Ramos (cell line): Measurements from ENCODE around the gene NNT.

ENCODE experiments used
- in situ Hi-C: fragments of 300-500 bp; cut with MboI; formaldehyde crosslinking; loops from one replicate; pipeline ENCODE4 v1.14.3; 2022; ENCODE audit warnings: low sequenced_read_pairs; ENCODE audit not compliant: unreplicated experiment

Gene NNT

DNA sequence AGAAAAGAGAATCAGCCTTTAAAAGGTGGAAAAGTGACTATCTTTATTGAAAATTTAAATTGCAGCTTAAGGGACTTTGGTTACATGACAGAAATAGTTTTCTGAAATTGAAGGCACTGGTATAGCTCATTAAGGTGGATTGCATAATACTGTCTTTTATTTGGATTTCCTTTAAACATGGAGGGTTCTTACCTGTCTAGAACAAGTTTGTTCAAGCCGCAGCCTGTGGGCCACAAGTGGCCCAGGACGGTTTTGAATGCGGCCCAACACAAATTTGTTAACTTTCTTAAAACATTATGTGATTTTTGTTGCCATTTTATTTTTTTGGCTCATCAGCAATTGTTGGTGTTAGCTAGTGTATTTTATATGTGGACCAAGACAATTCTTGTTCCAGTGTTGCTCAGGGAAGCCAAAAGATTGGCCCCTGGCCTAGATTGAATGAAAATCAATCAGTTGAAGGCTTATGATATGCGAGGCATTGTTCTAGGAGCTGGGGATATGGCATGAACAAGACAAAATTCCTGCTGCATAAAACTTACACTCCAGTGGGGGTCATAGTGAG, 18.0 kb downstream of the NNT start:
- in situ Hi-C loops: no loop called here

DNA sequence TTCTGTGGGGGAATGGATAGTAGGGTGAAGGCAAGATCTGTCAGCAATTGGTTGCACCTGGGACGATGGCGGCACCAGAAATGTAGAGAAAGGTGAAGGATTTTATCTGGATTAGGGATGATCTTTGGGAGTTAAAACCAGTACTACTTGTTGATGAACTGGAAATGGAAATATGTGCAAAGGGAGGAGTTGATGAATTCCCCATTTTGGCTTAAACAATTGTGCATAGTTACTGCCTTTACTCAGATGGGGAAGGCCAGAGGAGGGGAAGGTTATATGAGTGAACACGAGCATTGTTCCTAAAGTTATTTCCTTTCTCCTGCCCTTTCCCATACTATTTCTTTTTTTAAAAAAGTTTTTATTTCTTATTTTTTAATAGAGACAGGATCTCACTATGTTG, 19.1 kb downstream of the NNT start:
- in situ Hi-C loops: no loop called here

DNA sequence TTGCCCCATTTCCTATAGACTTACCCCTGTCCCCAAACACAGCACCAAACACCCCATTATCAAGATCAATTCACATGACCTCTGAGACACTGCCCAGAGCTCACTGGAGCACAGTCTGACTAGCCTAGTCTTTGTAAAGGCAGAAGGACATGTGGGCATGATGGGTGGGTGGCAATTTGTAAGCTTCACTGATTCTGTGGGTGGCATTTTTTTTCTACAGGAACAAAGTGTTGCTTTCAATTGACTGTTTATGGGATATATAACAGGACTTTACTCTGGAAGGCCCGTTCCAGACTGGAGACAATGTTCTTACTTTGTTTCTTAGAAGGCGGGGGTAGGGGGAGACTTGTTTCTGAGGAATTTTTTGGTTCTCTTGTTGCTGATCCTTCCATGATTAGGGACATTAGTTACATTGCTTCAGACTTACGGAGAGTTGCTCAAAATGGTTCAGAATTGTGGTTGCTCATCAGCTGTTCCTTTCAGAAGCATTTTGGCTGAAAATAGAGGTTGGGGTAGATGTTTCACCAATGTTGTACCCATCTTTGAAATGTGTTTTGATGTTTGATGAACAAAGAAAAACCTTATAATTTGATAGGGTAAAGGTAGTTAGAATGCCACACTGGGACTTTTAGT, 20.2 kb downstream of the NNT start:
- in situ Hi-C loops: no loop called here

DNA sequence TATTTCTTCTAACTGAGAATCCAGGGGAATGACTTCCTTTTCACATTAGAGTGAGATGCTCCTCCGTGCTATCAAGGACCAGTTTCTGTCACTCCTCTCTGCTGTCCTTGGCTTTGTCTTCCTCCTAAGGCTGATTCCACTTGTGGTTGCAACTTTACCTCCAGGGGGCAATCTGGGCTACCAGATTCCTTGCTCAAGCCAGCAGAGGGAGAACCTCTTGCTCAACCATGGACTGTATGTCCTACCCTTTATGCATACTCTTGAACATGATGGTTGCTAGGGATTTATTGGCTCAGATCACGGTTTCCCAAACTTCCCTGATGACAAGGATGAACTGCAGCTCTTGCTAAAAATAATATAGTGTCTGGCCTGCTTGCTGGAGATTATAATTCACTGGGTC, 24.0 kb downstream of the NNT start:
- in situ Hi-C loops: no loop called here

DNA sequence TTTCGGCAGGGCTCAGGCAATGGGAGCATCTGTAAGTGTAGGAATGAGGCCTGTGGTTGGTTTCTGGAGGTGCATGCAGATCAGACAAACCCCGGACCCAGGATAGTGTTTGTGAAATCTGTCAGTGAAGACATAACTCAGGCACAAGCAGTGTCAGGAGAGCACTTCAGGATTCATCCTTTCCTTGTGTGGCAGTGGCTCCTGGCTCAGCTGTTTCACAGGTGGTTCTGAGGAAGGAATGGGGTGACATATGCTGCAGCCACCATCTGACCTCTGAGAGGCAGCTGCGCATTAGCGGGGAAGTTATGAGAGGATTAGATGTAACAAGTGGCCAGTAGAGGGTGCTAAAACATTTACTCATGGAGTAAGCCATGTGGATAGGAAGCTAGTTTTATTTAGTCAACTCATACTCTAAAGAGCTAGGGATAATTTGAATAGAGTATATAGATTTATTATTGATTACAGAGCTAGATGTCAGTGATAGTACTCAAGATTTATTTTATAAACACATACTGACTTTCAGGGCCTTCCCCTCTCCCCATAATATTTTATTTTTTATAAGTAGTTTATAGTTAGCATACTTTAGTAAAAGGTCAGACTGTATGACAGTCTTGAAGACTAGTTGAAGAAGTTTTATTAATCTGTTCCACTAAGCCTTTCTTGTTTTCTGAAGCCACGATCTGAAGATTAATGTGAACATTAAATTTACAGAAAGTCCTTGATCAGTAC, 28.4 kb downstream of the NNT start:
- in situ Hi-C loops: no loop called here

DNA sequence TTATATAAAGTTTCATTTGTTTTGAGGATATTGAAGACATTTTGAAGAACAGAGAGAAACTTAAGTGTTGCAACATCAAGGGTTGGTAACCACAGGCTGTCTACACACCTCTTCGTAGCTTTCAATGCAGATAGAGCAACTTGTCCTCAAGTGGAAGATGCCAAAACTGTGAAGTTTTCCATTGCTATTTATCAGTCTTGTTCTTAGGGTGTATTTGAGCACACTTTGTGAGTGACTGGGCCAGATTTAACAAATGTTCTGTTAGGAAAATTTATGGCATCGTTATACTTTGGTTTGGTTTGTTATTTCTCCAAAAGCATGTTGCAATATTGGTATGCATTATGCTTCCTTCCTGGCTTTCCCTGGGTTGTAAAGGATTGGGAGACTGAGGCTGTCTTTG, 31.6 kb downstream of the NNT start:
- in situ Hi-C loops: no loop called here

DNA sequence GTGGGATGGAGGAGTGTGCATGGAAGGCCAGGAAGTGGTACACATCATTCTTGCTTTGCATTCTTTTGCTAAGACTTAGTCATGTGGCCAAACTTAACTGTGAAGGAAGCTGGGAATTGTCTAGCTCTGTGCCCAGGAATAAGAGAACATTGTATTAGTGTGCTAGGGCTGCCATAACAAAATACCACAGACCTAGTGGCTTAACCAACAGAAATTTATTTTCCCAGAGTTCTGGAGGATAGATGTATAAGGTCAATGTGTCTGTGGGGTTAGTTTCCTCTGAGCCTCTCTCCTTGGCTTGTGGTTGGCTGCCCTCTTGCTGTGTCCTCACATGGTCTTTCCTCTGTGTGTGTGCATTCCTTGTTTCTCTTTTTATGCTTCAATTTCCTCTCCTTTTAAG, 32.4 kb downstream of the NNT start:
- in situ Hi-C loops: no loop called here

DNA sequence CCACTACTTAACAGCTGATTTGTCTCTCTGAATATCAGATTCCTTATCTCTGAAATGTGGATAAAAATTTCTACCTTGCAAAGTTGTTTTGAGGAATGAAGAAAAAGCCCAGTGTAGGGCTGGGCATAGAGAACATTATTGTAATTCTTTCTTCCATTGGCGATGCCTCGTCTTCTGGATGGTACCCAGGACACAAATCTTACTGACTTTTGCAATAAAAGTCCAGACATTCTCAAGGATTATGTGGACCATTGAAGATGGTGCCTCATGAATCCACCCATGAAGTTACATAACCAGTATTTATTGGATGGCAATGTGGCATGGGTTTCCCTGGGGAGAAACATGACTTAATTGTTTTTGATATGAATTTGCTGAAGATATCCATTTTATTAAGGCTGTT, 33.1 kb downstream of the NNT start:
- in situ Hi-C loops: no loop called here

DNA sequence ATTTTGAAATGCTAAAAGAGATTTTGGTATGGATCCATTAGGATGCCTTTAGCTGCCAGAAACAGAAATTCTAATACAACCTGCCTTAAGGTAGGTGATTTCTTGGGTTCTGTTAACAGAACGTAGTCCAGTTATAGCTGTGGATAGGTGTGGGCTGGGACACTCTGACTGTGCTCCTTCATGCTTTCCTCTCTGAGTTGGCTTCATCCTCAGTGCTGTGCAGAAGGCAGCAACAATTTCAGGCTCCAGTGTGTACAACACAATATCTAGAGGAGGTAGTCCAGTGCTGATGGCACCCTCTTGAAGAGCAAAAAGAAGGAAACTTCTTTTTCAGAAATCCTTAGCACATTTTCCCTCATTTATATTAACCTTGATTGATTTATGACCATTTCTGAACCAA, 34.4 kb downstream of the NNT start:
- in situ Hi-C loops: no loop called here

DNA sequence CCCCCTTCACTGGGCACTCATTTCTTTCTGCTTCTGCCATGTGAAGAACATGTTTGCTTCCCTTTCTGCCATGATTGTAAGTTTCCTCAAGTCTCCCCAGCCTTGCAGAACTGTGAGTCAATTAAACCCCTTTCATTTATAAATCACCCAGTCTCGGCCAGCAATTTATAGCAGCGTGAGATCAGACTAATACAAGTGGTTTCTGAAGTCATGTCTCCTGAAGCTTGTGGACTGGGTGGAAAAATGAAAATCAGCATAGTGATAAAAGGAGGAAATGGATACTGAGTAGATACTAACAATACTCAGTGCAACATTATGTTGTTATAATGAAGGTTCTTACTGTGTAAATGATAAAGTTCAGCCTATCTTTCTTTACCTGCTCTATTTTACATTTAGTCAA, 35.1 kb downstream of the NNT start:
- in situ Hi-C loops: no loop called here

DNA sequence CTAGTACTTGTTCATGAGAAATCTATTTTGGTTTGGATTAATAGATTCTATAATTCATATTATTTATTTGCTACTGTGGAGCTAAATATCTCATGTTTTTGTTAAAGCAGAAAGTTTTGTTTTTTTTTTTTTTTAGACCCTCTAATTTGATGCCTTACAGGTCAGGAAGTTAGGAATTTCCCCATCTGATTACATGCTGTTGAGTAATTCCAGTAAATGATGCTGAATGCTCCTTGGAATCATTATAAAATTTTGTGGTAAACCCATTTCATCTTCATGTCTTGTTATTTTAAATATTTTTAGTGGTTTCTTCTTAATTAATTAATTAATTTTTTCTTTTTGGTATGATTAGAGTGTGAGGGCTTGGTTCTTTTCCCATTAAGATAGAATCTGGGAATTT, 35.6 kb downstream of the NNT start:
- in situ Hi-C loops: no loop called here

DNA sequence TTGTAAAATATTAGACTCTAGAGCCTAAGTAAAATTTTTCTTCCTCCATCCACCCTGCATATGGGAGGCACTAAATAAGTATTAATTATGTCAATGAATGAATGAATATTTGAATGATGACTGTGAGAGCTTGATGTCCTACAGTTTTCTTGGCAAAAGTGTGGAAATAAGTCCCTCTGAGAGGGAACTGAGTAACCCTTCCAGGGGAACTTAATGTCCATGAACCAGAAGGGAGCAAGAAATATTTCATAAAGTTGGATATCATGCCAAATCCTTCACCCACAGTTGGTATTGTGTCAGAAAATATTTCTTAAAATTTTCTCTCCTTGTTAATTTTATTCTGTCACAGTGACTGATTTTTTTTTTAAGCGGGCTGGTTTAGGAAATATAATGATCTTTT, 36.6 kb downstream of the NNT start:
- in situ Hi-C loops: no loop called here

DNA sequence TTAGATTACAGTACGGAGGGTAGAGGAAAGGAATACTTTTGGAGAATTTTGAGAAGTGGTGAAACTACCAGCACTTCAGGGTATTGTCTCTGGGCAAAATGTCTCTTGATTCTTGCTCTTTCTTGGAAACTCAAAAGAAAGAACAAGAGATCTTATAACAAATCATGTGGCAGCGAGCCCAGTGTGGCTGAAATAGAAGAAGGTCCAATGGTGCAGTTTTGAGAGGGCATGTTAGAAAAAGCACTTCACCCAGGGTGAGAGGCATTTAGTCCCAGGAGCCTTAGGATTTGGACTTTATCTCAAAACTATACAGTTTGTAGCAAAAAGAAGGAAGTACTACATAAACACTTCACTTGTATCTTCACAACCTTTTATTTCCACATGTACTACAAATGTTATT, 39.4 kb downstream of the NNT start:
- in situ Hi-C loops: no loop called here

DNA sequence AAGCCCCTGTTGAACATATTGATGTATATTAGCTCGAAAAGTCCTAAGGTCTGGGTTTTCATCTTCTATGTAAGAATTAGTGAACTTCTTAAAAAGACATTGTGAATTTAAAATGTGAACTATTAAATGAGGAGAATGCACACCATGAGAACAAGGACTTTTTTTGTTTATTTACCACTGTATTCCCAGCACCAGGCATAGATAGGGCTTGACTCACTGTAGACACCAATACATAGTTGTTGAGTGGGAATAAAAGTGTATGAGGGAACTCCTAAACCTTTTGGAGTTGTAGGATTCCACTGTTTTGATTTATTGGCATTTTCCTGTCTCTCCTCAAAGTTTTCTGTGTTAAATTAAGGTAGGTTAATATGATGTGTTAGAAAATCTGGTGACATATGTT, 40.3 kb downstream of the NNT start:
- in situ Hi-C loops: no loop called here

DNA sequence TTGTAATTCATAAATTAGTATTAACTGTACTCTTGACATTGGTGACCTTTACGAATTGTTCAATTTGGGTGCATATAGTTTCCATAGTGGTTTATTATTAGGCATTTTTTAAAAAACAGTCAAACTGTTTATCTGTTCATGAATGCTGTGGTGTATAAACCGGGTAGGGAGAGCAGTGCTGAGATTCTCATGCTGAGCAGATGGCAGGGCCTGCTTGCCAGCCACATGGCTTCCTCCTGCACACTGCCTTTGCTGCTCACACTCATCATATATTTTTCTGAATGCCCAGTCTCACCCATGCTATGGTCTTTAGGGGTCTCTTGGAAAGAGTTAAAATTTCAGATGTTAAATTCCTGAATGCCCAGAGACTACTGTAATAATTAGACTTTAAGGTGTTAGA, 40.8 kb downstream of the NNT start:
- in situ Hi-C loops: no loop called here

DNA sequence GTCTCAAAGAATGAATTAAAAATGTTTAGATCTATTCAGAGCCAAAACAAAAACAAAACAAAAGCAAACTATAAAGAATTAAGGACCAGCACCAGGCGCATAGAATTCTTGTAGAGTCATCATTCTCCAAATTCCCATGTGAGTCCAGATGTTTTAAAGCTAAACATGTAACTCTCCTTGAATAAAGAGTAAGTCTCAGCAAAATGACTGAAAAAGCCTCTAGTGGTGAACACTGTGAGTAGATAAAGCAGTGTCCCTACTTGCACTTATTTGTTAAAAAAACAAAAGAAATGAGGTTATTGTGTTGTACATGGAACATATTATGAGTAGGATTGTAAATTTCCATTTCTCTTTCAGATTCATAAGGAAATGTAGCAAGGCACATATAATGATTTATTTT, 44.0 kb downstream of the NNT start:
- in situ Hi-C loops: no loop called here

DNA sequence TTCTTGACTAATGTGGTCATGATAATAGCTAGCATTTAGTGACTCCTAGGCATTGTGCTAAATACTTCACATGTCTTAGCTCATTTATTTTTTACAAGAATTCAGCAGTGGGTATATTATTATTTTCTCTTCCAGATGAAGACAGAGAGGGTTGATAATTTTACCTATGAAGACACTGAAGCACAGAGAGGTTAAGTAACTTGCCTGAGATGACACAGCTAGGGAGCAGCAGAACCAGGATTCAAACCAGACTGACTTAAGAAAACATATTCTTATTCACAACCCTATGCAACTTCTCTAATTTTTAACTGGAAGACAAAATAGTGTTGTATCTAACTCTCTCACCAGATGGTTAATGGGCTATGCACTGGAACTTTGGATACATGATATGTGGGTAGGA, 44.8 kb downstream of the NNT start:
- in situ Hi-C loops: no loop called here

DNA sequence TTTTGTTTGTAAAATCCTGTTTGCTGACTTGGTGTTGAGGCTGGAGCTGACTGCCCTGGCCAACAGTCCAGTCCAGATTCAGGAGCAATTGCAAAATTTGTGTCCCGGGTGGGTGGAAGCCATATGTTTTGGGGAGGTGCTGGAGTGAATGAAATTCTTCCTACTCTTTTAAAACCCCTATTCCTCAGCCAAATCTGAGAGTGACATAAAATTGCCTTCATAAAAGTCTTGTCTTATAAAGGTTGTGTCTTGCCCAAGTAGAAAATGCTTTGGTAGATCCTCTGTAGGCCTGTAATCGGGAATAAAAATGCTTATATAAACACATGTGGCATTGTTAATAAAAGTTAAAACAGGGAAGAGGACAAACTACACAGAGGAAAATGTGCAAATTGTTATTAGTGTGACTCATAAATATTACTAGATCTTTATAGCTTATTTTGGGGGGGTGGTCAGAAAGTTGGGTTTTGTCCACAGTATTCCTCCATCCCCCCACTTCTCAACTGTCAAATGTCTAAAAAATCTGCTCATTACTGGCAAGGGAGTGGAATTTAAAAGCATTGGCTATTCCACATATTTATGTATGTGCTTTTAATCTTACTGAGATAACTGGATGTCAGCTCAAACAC, 45.6 kb downstream of the NNT start:
- in situ Hi-C loops: no loop called here

DNA sequence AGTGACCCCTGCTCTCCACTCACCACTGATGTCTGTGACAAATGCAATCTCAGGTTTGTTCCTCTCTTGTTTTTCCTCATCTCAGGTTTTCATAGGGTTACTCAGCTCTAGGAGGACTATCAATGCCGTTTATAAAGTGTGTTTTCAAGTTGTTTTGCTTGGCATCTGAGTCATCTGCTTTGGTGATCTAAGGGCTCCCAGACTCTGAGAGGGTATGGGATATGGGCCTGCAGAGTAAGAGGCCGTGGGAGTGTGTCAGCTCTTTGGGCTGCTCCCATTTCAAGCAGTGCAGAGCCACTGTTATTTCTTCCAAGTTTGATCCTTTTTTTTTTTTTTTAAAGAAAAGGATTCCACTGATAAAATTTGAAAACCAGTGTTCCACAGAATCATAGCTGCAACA, 46.3 kb downstream of the NNT start:
- in situ Hi-C loops: no loop called here

DNA sequence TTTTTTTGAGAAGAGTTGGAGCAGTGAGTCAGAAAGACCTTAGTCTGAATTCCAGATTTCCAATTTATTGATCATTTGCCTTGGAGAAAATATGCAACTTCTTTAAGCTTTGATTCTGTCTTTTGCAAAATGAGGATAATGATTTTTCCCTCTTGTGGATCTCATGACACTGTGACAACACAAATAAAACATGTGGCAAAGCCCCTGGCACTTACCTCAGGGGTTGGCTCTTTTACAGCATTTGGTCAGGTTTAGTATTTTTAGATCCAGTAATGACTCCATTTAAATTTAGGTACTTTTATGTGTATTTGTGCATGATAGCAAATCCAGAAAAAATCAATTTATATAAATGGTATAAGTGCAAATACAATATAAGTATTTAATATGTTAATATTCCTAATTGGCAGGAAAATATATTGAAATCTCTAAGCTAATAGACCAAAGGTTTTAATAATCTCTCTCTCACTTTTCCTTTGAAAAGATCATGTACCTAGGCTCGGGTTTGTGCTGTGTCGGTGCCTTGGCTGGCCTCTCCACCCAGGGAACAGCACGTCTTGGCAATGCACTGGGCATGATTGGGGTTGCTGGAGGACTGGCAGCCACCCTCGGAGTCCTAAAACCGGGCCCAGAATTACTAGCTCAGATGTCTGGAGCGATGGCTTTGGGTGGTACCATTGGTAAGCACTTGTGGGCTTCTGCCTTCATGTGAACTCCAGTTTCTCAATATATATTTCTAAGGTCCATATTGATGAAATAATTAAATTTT, 49.7 kb downstream of the NNT start:
- in situ Hi-C loops: no loop called here

DNA sequence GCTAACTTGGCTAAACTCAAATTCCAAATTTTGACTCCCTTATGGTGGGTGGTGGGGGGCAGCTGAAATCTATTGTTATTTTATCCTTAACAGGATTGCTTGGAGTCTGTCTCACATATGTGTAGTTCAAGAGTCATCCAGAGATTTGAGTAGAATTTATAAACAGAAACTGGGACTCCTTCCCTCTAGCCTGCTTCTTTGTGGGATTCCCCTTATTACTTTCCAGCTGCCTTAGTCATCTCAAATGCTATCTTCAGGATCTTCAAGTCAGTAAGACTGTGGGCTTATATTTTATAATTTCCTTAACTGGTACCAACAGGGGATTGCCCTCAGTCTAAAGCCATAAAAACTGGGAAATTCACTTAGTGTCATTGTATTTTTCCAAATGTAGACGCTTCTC, 55.5 kb downstream of the NNT start:
- in situ Hi-C loops: no loop called here
